Fibroblast of the aortic adventitia (primary cell): Measurements from ENCODE around the gene KCNMB3. TPM values are rescaled to one million over a fixed set of nuclear protein-coding genes. Genes with fewer than 3 reads are reported as not detected.
"Not testable (repeated sequence)": the region's sequence is repeated elsewhere in the genome, so short reads cannot be mapped to it uniquely, and the experiment has no call there.

Source experiments
- DNase-seq: peaks from one replicate; pipeline ENCODE4 v3.0.0-alpha.2; 2010; ENCODE audit warnings: low read depth
- H3K4me3 ChIP-seq: 2 replicates; pipeline ENCODE4 v1.5.1; 2011; ENCODE audit warnings: low read depth, mild to moderate bottlenecking, control low read depth, low read length, moderate library complexity
- total RNA-seq: library from RNA; depleted of rRNA; stranded (reverse); fragments of >200 nt; gene quantifications from 2 replicates; pipeline ENCODE4 v1.2.3, GENCODE V29; 2012; ENCODE audit warnings: low replicate concordance
- TF ChIP-seq, protein P1 (sequence below): IDR thresholded peaks from 2 replicates; pipeline ENCODE4 v1.5.1; 2011; ENCODE audit warnings: mild to moderate bottlenecking, low read length, control low read depth, inconsistent platforms; ENCODE audit not compliant: insufficient read depth

KCNMB3 gene
- total RNA-seq, 1 donor, result 2.2 TPM

DNA sequence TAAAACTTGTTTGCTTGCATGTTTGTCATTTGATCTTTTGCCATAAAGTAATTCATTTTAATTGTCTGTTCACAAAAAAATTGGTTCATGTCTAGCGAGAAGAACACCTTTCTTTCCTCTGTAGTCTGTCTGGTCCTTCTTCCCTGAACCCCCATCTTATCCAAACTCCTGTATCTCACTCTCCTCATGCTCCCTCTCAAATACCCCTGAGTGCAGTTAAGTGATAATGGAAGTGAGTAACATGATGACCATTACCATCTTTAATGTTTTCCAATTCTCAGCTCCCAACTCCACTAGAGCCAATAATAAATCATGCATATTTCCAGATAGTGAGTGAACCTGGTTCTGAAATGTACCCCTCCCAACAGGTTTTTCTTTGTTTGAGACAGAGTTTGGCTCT lies 14.2 kb upstream of the KCNMB3 start:
- H3K4me3 ChIP-seq, result no peak overlapping the region
- TF ChIP-seq, protein P1, sequence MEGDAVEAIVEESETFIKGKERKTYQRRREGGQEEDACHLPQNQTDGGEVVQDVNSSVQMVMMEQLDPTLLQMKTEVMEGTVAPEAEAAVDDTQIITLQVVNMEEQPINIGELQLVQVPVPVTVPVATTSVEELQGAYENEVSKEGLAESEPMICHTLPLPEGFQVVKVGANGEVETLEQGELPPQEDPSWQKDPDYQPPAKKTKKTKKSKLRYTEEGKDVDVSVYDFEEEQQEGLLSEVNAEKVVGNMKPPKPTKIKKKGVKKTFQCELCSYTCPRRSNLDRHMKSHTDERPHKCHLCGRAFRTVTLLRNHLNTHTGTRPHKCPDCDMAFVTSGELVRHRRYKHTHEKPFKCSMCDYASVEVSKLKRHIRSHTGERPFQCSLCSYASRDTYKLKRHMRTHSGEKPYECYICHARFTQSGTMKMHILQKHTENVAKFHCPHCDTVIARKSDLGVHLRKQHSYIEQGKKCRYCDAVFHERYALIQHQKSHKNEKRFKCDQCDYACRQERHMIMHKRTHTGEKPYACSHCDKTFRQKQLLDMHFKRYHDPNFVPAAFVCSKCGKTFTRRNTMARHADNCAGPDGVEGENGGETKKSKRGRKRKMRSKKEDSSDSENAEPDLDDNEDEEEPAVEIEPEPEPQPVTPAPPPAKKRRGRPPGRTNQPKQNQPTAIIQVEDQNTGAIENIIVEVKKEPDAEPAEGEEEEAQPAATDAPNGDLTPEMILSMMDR, result no peak
- no peak for DNase-seq

DNA sequence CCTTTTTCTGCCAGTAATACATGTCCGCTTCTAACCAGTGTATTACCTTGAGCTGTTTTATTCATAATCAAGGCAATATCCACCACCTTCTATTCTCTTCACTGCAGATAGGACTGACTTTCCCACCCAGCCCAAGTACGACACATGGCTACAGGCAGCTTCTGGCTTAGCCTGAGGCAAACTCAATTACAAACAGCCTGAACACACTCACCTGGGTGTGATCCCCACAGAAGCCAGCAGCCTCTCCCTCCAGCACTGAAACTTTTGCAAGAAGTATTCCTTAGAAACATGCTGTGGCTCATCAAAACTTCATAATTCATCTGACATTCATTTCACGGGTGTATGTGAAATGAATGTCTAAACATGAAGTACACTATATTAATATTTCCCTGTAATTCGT lies 13.5 kb upstream of the KCNMB3 start:
- no peak for DNase-seq
- TF ChIP-seq, protein P1, result no peak
- no peak overlapping the region for H3K4me3 ChIP-seq

DNA sequence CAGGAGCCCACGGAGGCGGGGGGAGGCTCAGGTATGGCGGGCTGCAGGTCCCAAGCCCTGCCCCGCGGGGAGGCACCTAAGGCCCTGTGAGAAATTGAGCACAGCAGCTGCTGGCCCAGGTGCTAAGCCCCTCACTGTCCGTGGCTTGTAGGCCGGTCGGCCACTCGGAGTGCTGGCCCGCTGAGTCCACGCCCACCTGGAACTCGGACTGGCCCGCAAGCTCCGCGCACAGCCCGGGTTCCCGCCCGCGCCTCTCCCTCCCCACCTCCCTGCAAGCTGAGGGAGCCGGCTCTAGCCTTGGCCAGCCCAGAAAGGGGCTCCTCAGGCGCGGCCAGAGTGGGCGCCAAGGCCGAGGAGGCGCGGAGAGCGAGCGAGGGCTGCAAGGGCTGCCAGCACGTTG lies 12.2 kb upstream of the KCNMB3 start:
- no peak overlapping the region for H3K4me3 ChIP-seq
- TF ChIP-seq, protein P1, result no peak
- no peak for DNase-seq

DNA sequence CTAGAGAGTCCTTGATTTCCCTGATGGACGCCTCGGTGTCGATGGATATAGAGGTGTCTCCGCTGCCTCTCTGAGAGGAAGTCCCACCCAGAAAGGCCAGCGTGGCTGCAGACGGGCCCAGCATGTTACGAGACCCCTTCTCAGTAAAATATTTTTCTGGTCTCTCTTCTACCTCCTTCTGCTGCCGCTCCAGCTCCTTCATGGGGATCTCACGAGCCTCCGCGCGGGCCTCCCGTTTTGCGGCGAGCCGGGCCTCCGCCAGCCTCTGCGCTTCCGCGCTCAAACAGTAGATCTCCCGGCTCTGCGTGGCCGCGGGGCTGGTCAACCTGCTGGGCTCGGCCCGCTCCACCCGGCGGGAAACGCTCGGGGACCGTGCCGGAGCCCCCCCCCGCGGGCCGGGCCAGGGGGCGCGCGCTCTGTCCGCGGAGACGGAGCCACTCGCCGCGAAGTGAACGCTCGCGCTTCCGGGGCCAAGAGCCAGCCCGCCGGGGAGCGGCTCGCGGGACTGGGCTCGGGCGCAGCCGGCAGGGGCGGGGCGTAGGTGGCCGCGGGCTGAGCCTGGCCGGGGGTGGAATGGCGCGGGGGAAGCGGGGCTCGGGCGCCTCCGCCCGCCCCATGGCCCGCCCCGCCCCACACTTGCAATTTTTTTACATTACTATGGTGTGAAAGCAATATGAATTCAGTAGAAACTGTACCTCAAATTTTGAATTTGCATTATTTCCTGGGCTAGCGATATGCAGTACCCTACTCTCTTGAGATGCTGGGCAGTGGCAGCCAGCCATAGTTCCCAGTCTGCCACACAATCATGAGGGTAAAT lies 10.2 kb upstream of the KCNMB3 start:
- TF ChIP-seq, protein P1, result no peak
- peak overlapping the region; percentile 67 for H3K4me3 ChIP-seq
- peak; percentile 54 for DNase-seq

DNA sequence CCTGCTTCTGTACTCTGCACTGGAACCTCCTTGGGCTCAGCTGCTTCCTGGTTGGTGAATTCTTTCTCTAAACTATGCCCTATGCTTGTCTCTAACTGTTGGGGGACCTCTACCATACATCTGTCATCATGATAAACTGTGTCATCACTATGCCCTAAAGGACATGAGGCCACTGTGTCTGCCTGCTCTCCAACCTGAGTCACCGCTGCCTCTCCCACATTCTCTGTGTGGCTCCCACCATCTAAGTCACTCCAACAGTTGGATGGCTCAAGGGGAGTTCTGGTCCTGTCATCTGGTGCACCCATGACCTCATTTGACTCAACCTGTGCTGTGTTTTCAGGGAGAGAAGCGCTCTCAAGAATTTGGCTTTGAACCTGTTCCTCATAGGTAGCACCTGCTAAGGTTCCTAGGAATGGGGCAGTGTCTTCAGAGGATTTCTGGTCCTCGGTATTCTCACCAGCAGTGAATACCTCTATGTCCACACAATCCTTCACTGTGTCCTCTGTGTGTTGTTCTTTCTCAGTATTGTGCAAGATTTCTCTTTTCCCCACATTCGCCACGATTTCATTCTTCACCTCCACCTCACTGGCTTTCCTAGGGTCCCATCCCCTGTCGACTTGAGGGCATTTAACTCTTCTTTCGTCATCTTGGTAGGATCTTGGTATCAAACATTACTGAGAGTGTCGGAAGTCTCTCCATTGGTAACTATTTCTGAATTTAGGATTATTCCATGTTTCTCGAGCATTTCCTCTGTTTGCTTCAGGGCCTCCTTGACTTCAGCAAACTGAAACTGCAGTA lies 9.2 kb upstream of the KCNMB3 start:
- not testable (repeated sequence) for H3K4me3 ChIP-seq

DNA sequence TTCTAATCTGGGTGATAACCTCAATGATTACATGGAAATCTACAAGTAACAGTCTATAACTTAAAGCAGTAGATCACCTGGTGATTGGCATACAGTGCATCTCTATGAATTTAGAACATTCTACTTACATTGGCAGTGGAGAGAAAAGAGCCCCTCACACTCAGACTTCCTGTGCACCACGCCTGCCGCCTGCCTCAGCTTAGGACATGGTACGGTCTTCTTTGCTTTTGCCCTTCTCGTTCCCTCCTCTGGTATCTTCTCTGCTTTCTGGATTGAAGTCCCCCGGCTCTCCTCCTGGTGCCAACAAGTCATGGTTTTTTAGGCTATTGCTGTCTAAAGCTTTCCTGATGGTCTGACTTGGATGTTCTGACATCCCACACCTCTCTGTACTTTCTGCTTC lies 7.9 kb upstream of the KCNMB3 start:
- DNase-seq, result no peak
- TF ChIP-seq, protein P1, result no peak
- no peak overlapping the region for H3K4me3 ChIP-seq

More for the DNA sequence above, 9.2 kb upstream of the KCNMB3 start:
- not testable (repeated sequence) for DNase-seq

DNA sequence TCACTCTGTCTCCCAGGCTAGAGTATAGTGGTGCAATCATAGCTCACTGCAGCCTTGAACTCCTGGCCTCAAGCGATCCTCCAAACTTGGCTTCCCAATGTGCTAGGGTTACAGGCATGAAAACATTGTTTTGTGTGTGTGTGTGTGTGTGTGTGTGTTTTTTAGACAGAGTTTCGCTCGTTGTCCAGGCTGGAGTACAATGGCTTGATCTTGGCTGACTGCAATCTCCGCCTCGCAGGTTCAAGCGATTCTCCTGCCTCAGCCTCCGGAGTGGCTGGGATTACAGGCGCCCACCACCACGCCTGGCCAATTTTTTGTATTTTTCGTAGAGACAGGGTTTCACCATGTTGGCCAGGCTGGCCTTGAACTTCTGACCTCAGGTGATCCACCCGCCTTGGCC lies 6.8 kb upstream of the KCNMB3 start:
- not testable (repeated sequence) for H3K4me3 ChIP-seq

DNA sequence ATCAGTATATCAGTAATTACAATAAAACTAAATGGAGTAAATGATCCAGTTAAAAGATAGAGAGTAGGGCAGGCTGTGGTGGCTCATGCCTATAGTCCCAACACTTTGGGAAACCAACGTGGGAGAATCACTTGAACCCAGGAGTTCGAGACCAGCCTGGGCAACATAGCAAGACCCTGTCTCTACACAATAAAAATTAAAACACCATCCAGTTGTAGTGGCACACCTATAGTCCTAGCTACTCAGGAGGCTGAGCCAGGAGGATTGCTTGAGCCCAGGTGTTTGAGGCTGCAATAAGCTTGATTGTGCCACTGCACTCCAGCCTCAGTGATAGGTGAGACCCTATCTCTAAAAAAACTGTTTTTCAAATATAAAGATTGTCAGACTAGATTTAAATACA lies 5.9 kb upstream of the KCNMB3 start:
- no peak overlapping the region for H3K4me3 ChIP-seq
- TF ChIP-seq, protein P1, result no peak
- DNase-seq, result no peak

More for the DNA sequence above, 6.8 kb upstream of the KCNMB3 start:
- DNase-seq, result not testable (repeated sequence)
